Measurements from ENCODE around the gene BAIAP2.
A peak's percentile ranks its signal among the peaks of the same experiment; 100 is the strongest.

The BAIAP2 gene

DNA sequence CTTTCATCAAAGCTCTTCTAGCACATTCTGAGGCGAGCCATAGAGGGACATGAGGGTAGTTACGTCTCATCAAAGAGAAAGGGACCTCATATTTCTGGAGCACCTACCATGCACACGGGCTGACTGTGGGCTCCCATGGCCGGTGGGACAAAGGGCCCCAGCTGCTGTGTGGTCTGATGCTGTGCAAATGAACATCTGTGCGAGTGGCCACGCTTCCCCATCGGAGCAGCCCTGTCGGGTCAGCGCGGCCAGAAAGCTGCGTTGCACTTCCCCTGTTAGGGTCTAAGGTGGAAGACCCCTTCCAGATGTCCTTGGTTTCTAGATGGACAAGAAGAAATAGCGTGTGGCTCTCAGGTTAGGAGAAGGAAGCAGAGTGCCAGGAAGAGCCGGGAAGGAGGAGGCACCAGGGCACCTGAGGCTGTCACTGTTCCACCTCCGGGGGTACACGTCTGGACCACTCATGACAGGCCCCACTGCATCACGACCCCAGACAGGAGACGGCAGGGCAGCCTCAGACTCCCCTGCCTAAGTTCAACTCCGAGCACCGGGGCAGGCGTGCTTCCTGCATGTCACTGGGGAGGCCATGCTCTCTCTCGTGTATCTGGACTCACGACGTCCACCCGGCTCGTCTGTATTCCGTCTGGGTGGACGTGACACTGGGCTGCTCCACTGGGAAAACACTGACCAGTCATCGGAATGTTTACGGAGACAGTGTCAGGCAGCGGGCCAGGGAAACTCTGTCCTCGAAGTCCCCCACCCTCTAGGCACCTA is 8.5 kb upstream of the BAIAP2 start:
- TF ChIP-seq CTCF (conservative IDR thresholded peaks at IDR 0.05), result no peak
- peak overlapping the region; percentile 24; the same call in 1 of the 2 replicates for H3K27ac ChIP-seq

GRCh38 chr17:81027038-81027437 is 7.9 kb upstream of the BAIAP2 start:
- TF ChIP-seq CTCF (conservative IDR thresholded peaks at IDR 0.05), result no peak
- peak overlapping the region; percentile 24; the same call in 1 of the 2 replicates for H3K27ac ChIP-seq

DNA sequence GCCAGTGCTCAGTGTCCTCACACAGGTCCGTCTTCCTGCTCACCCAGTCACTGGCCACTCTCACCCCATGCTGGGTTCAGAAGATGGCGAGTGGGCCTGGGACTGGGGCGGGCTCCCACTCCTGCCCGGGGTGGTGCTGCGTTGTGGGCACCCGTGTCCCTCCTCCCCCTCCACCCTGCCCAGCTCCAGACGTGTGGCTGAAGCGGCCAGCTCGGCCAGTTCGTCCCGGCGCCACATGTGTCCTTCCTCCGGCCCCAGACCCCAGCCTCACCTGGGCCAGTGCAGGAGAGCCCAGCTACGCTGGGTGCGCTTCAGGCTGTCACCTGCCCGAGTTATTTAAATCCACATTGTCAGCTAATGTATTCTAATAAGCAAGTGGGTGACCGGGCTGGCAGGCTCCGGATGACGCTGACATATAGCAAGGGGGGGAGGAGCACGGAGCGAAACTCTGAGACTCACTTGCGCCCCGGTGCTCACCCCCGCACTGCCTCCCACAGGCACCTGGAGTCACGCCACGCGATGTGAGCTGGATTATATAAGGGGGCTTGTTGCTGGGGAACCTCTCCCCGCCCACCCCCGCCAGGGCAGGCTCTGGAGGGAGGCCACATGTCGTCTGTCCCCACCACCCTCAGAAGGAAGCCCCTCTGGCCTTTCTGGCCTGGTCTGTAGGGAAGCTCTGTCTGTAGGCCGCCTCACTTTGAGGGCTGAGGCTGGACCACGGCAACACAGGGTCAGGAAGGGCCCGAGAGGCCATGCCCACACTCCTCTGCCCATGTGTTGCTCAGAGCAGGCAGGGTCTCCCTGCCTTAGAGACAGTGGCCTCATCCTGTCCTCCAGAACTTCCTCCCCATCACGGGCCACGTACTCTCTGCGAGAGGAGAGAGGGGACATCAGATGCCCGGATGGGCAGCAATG is 7.1 kb upstream of the BAIAP2 start:
- peak overlapping the region; percentile 24; the same call in 1 of the 2 replicates for H3K27ac ChIP-seq
- no peak for TF ChIP-seq CTCF (conservative IDR thresholded peaks at IDR 0.05)

DNA sequence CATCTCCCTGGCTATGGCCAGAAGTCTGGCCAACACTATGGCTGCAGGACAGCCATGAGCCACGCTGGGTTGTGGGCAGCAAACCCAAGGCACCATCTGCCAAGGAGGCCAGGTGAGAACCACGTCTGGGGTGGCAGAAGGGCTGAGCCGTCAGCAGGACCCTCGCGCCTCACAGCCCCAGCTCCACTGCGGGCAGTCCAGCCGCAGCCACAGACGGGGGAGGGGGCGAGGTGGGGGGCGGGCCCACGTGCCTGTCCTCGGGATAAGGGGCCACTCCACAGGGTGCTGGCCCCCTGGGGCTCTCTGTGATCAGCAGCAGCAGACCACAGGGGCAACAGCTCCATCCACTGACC is 6.5 kb upstream of the BAIAP2 start:
- no peak overlapping the region for H3K27ac ChIP-seq
- no peak for TF ChIP-seq CTCF (conservative IDR thresholded peaks at IDR 0.05)

- no peak overlapping the region for H3K27ac ChIP-seq
These were observed 5.1 kb upstream of the BAIAP2 start for GRCh38 chr17:81029859-81030258.

GRCh38 chr17:81030312-81030711 is 4.6 kb upstream of the BAIAP2 start:
- H3K27ac ChIP-seq, result peak overlapping the region; percentile 95

More at GRCh38 chr17:81029859-81030258, 5.1 kb upstream of the BAIAP2 start:
- no peak for TF ChIP-seq CTCF (conservative IDR thresholded peaks at IDR 0.05)

DNA sequence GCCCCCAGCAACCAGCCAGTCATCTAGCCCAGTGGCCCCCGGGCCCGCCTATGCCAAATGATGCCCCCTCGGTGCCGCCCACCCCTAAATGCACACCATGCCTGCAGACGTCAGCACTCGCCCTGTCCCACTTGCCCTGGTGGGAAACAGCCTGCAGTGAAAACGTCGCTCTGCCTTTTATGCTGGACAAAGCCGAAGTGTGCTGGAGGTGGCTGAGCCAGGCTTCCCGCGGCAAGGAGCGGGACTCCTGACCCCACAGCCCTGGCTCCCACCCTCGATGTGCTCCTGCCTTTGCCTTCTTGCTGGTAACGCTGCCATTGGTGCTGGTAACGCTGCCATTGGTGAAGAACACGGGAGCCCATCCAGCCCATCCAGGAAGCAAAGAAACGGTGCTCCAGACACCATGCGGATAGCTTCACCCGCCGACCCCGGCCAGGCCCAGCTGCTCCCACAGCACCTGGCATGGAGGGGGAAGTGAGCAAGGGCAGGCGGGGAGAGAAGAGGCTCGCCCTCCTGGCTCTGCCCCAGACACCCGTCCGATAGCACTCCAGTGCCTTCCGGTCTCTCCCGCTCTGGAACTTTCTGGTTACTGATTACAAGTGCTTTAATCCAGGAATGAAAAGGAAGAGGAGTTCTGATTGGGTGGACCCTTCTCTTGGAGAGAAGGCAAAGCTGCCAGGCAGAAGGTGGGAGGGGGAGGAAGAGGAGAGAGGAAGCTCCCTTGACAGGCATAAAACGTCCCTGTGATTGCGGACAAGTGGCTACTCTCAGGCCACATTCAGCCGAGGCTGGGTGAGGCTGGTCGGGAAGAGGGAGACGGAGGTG is 4.0 kb upstream of the BAIAP2 start:
- no peak for TF ChIP-seq CTCF (conservative IDR thresholded peaks at IDR 0.05)
- peak overlapping the region; percentile 95 for H3K27ac ChIP-seq
